ENCODE measurements around the gene SNRNP70.
"Not testable (repeated sequence)": the region's sequence is repeated elsewhere in the genome, so short reads cannot be mapped to it uniquely, and the experiment has no call there.

Gene SNRNP70

GRCh38 chr19:49064768-49065611, 20.3 kb upstream of the SNRNP70 start, which contains the start of gene NTF4:
Gene NTF4 (minus strand): TSS chr19:49064818. CDS start chr19:49061997, 2,821 bp downstream.
- DNase-seq, result no peak

DNA sequence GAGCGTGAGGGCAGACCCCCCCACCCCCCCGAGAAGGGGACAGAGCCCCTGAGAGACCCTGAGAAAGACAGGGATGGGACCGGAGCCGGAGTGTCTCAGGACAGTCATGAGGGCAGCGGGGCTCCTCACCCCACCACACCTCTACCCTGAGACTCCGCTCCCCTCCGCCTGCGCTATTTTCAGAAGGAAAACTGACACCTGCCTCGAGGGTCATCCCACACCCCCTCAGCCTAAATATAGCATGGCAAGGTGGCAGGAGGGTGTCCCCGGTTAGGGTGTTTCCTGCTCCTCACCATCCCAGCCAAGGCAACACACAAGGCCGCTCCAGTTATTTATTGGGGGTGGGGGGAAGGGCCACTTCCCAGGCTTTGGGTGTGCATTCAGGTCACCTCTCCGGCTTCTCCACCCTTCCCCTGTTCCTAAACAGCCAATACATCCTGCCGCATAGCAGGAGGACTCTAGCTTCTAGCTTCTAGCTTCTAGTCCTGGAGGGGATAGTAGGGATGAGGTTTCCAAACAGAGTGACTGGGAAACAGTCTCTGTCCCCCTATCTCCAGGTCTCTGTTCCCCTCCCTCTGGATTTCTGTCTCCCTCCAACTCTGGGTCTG, 19.2 kb upstream of the SNRNP70 start:
- DNase-seq, result no peak

GRCh38 chr19:49067554-49067953, 17.7 kb upstream of the SNRNP70 start:
- no peak for DNase-seq

- DNase-seq, result no peak
These were observed 16.2 kb upstream of the SNRNP70 start for GRCh38 chr19:49069026-49069425.

GRCh38 chr19:49070416-49070815, 14.8 kb upstream of the SNRNP70 start:
- DNase-seq, result no peak

- no peak for DNase-seq
These were observed 13.2 kb upstream of the SNRNP70 start for GRCh38 chr19:49071860-49072547.

- DNase-seq, result no peak
These were observed 11.5 kb upstream of the SNRNP70 start for GRCh38 chr19:49073514-49074378.

DNA sequence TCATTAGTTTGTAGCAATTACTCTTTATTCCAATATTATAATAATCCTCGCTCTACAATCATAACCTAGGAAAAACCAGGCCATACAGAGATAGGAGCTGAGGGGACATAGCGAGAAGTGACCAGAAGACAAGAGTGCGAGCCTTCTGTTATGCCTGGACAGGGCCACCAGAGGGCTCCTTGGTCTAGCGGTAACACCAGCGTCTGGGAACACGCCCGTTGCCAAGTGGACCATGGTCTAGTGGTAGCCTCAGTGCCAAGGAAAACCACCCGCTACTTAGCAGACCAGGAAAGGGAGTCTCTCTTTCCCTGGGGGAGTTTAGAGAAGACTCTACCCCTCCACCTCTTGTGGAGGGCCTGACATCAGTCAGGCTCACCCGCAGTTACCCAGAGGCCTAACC, 10.4 kb upstream of the SNRNP70 start:
- not testable (repeated sequence) for DNase-seq

DNA sequence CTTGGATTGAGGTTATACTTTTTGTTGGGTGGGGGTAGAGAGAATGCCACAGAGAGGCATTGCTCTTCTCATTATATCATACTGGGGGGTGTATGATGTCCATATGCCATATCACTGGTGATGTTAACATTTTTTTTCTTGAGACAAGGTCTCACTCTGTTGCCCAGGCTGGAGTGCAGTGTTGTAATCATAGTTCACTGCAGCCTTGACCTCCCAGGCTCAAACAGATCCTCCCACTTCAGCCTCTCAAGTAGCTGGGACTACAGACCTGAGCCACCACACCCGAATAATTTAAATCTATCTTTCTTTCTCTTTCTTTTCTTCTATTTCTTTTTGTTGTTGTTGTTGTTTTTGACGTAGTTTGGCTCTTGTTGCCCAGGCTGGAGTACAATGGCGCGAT, 4.9 kb upstream of the SNRNP70 start:
- no peak for DNase-seq

DNA sequence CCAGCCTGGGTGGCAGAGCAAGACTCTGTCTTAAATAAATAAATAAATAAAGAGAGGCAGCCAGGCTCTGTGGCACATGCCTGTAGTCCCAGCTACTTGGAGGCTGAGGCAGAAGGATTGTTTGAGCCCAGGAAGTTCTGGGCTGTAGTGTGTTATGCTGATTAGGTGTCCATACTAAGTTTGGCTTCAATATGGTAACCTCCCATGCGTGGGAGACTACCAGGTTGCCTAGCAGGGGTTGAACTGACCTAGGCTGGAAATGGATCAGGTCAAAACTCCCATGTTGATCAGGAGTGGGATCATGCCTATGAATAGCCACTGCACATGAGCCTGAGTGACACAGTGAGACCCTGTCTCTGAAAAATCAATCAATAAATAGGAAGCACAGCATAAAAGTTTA, 4.0 kb upstream of the SNRNP70 start:
- DNase-seq, result no peak

GRCh38 chr19:49084206-49085019, 838 bp upstream of the SNRNP70 start:
- DNase-seq, result no peak

DNA sequence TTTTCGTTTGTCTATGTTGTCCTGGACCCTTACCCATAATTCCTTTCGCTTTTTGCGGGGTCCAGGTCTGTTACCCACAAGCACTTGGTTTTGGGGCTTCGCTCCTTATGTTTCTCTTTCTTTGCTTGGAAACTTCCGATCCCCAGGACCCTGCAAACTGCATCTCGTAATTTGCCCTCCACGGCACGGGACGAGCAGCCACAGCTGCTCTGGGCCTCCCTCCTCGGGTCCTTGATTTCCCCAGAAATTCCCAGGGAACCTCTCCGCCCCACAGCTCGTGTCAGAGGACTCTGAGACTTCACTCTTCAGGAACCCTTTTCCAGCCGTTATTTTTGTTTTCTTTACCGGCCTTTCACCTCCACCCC, 599 bp downstream of the SNRNP70 start:
- no peak for DNase-seq

GRCh38 chr19:49086296-49086695, 1.0 kb downstream of the SNRNP70 start:
- DNase-seq, result no peak

GRCh38 chr19:49091391-49092038, 6.3 kb downstream of the SNRNP70 start:
- DNase-seq, result no peak

GRCh38 chr19:49092686-49093085, 7.4 kb downstream of the SNRNP70 start:
- no peak for DNase-seq

DNA sequence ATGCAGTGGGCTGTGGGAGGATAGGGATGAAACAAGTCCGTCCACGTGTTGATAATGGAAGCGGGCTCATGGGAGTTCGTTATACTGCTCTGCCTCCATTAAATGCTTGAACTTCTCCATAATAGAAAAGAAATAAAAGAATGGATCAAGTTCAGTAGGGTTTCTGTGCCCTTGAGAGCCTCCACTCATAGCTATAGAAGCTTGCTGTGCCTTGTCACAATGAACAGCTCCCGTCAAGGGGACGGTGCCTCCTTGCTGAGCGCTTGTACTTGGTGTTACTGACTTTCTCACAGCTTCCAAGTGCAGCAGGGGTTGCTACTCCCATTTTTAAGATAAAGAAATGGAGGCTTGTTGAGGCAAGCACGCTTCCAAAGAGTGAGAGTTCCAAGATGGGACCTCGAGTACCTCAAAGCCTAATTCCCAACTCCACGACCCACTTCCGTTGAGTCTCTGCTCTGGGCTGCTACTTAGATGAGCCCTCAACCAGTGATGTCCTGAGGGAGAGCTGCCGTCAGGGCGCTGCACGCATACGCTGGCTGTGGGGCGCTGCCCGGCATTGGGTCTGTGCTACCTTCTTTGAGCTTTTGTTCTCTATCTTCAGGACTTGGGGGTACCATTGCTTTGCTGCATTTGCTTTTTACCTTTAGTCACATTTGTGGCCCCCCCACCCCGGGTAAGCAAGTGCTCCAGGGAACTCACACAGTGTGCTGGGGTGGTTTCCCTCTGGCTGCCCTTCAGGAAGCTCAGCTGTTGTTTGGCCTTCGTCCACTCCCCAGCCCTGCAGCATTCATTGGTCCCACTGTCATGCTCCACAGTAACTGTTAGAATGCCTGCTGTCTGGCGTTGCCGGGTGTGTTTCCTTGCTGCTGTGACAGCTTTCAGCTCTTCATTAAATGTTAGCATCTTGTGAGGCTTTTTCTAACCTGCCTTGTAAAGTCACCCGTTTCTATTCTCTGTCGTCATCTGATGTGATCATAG, 9.5 kb downstream of the SNRNP70 start:
- DNase-seq, result no peak

DNA sequence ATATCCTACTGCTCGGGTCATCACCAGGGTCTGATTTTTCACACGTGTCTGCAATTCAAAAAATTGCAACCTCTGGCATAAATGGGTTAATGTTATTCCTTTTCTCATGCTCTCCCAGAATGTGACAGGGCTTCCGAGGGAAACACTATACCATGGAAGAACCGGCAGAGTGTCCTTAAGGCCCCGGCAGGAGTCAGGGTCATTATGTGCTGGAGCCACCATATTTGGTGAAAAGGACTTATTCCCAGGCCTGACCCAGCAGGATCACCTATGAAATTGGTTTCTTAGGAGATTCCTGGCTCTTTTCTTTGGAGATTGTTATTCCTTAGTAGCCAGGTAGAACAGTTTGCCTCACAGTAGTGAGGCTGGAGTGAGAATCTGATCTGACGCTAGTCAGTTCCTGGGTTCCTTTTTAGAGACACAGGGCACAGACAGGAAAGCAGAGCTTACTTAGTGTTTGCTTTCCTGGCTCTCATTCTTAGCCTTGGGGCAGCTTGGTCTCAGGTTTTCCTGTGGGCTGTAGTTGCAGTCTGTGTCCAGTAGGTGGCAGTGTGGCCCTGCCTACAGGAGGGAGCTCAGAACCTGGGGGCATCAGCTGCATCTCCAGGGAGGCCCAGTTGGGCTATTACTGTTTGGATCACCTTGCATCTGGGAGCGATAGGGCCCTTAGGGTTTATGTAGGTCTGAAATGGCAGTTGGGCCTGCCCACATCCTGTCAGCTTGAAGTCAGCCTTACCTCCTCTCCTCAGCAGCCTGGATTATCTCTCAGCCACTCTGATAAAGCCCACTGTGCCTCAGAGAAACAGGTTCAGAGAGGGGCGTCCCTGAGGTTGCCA, 12.4 kb downstream of the SNRNP70 start:
- DNase-seq, result peak; percentile 70

GRCh38 chr19:49098795-49099194, 13.5 kb downstream of the SNRNP70 start:
- no peak for DNase-seq

GRCh38 chr19:49101160-49101559, 15.9 kb downstream of the SNRNP70 start:
- DNase-seq, result no peak

All from activated CD4-positive, alpha-beta T cell treated with anti-CD3 and anti-CD28 coated beads, Interleukin-2, amount 50 U/mL, for 1 hour (primary cell).